Stimulated activated naive B cell treated with anti-CD40 and anti-IgM and Interleukin-4, amounts not matched to agents 10 μg/mL and 1 μg/mL and 100 μg/mL, for 72 hours (primary cell): ENCODE data around the gene CAMTA1.
"Not testable (repeated sequence)": the region's sequence is repeated elsewhere in the genome, so short reads cannot be mapped to it uniquely, and the experiment has no call there.

ENCODE experiments used
- ATAC-seq, 2 donors: fragments of 150-1000 bp; cut with Tn5 transposase; replicated peaks; 2 replicates each; pipeline ENCODE4 v1.10.0; 2021; ENCODE audit warnings: moderate library complexity in 1 of 2
- DNase-seq: peaks from one replicate; pipeline ENCODE4 v3.0.0; 2021
- H3K27ac Mint-ChIP-seq: one replicate; pipeline ENCODE4 v1.8.0; 2022; ENCODE audit warnings: mild to moderate bottlenecking, mixed read lengths
- H3K27me3 Mint-ChIP-seq, 2 donors: one replicate each; pipeline ENCODE4 v1.8.0; 2022; ENCODE audit warnings: mixed read lengths in 2 of 2
- H3K36me3 Mint-ChIP-seq, 2 donors: one replicate each; pipeline ENCODE4 v1.8.0; 2022; ENCODE audit warnings: mixed read lengths in 2 of 2, mild to moderate bottlenecking in 1 of 2
- H3K4me1 Mint-ChIP-seq, 2 donors: one replicate each; pipeline ENCODE4 v1.8.0; 2022; ENCODE audit warnings: mixed read lengths in 2 of 2, mild to moderate bottlenecking in 1 of 2
- H3K4me3 Mint-ChIP-seq, 2 donors: one replicate each; pipeline ENCODE4 v1.8.0; 2022; ENCODE audit warnings: mild to moderate bottlenecking in 2 of 2, mixed read lengths in 2 of 2, moderate library complexity in 1 of 2
- H3K9me3 Mint-ChIP-seq, 2 donors: one replicate each; pipeline ENCODE4 v1.8.0; 2022; ENCODE audit warnings: mixed read lengths in 2 of 2, mild to moderate bottlenecking in 1 of 2

The CAMTA1 gene

DNA sequence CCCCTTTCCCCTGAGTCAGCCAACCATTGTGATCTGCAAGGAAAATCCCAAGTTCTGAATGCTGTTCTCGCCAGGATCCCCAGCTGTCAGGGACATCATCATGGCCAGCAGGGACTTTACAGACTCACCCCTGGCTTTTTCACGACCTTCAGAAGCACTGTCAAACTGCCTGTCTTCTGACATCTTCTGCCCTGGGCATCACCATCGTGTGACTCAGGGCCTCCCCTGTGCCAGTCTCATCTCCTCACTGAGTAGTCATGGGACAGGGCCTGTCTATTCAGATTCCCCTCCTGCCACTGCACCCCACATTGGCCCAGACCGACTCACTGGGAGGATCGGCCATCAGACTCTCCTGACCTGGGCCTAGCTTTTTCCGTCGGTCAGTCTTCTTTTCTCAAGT, 913.4 kb downstream of the CAMTA1 start:
- ATAC-seq (peak in 1 of 2 donors; percentile 12), DNase-seq (no peak)
- Mint-ChIP-seq H3K36me3 (peaks cover 4% of the 10 kb centered on the region in 2 donors), H3K9me3 (peaks cover 4 to 5% of the 10 kb centered on the region in 2 donors), H3K4me3 (no peak overlapping the region), H3K4me1 (peaks cover 0 to 4% of the 10 kb centered on the region in 2 donors), H3K27ac (no peak overlapping the region), H3K27me3 (peaks cover 30 to 32% of the 10 kb centered on the region in 2 donors)

DNA sequence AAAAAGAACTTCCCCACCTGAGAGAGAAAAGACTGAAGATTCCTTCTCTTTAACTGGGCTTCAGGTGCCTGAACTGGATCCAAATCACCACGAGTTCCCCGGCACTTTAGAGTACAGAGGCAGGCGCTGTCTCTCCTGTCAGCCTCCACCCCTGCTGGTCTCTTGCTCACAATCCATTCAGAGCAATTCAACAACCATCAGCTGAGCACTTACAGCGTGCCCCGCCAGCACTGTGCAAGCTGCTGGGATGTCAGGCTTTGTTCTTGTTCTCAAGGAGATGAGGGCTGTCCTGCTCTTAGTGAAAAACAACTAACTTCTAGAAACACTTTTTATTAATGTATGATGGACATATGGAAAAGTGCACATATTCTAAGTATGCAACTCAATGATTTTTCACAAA, 917.1 kb downstream of the CAMTA1 start:
- Mint-ChIP-seq H3K27ac (no peak overlapping the region), H3K36me3 (no peaks in the 10 kb centered on the region), H3K4me3 (no peak overlapping the region), H3K4me1 (peaks cover 11% of the 10 kb centered on the region in 2 donors), H3K27me3 (peaks cover 34 to 40% of the 10 kb centered on the region in 2 donors), H3K9me3 (no peaks in the 10 kb centered on the region)
- DNase-seq (no peak), ATAC-seq (no peak)

- Mint-ChIP-seq H3K4me1 (peaks cover 11% of the 10 kb centered on the region in 2 donors), H3K27me3 (peaks cover 29 to 40% of the 10 kb centered on the region in 2 donors), H3K27ac (no peak overlapping the region), H3K36me3 (no peaks in the 10 kb centered on the region), H3K9me3 (no peaks in the 10 kb centered on the region), H3K4me3 (peak overlapping the region; percentile 73 to 78)
- DNase-seq (no peak), ATAC-seq (peak; percentile 6 to 18)
These were observed 918.3 kb downstream of the CAMTA1 start for GRCh38 chr1:7703321-7704213.

DNA sequence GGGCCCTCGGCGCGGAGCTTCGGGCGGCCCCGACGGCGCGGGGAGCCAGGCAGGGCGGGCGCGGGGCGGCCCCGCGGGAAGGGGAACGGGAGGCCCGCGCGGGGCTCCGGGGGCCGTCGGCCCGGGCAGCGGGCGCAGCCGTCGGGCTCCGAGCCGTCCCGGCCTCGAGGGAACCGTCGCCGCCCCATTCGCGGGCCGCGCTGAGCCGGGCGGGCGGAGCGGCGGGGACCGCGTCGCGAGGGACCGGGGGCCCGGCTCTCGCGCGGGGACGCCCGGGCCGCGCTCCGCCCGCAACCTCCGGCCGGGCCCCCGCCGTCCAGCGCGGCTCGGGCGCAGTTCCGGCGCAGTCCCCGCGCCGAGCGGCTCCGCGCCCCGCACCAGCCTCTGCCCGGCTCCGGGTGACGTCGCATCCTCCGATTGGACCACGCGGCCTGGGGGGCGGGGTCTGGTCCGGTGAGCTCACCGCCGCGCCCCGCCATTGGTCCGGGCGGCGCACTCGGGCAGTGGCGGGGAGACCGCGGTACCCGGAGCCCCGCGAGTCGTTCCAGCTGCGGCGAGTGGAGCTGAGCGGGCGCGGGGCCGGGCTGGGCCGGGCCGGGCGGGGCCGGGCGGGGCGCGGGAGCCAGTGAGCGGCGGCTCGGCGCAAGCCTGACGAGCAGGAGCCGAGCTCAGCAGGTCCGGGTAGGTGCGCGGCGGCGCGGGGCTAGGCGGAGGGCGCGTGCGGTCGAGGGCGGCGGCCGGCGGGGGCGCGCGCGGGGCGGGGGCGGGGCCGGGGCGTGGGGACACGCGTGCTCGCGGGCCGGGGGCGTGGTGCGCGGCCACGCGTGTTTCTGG, 919.2 kb downstream of the CAMTA1 start:
- Mint-ChIP-seq H3K27me3 (peaks cover 29 to 40% of the 10 kb centered on the region in 2 donors), H3K9me3 (no peaks in the 10 kb centered on the region), H3K4me3 (peak overlapping the region; percentile 87 to 88), H3K27ac (peak overlapping the region; percentile 69), H3K4me1 (peaks cover 11% of the 10 kb centered on the region in 2 donors), H3K36me3 (no peaks in the 10 kb centered on the region)
- ATAC-seq: peak; percentile 98
- peak; percentile 89 for DNase-seq

DNA sequence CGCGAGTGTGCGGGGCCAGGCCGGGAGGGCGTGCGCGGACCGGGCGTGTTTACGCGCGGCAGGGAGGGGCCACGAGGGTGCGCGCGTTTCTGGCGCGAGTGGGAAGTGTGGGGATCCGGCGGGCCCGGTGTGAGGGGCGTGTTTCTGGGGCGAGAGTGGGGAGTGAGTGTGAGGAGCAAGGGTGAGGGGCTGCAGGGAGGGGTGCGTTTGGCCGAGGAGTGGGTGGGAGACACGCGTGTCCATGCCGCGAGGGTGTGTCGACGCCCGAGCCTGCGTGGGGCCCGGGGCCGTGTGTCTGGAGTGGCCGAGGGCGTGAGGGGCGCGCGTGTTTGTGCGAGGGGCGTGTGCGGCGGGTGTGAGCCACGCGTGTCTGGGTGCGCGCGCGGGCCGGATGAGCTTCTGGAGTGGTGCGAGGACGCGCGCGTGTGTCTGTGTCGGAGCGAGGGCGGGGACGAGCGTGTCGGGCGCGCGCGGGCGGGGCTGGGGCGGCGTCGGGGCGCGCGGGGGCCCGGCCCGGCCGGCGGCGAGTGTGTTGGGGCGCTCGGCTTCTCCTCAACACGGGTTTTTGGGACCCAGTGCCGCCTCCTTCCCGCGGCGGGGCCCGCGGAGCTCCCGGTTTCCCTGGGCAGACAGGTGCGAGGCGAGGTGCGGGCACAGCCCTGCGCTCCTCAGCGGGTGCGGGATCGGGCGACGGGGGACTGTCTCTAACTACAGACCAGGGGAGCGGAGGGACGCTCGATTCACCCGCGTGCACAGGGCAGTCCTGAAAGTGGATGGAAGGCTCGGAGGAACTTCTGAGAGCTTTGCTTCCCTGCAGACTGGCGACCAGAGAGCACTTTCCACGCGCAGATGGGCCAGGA, 920.0 kb downstream of the CAMTA1 start:
- peaks cover 11% of the 10 kb centered on the region in 2 donors for H3K4me1 Mint-ChIP-seq
- no peaks in the 10 kb centered on the region for H3K9me3 Mint-ChIP-seq
- no peaks in the 10 kb centered on the region for H3K36me3 Mint-ChIP-seq
- DNase-seq: peak; percentile 6
- ATAC-seq: no peak
- peaks cover 29 to 40% of the 10 kb centered on the region in 2 donors for H3K27me3 Mint-ChIP-seq
- H3K27ac Mint-ChIP-seq: peak overlapping the region; percentile 90
- peak overlapping the region; percentile 87 to 88 for H3K4me3 Mint-ChIP-seq

DNA sequence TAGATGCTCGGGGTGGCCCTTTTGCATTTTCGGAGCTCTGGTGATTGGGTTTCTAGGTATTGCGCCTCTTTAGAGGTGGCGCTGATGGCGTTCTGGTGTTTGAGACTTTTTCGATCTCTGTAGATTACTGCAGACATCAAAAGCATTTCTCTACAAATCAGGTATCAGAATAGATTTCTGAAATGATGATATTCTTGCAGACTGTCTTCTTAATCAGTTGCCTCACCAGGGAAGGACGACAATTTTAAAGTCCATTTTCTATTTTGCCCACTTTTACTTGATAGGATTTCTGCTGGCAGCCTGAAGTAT, 920.6 kb downstream of the CAMTA1 start:
- Mint-ChIP-seq H3K4me1 (peaks cover 11% of the 10 kb centered on the region in 2 donors), H3K4me3 (peak overlapping the region; percentile 74 to 88), H3K9me3 (no peaks in the 10 kb centered on the region), H3K27ac (peak overlapping the region; percentile 37), H3K36me3 (no peaks in the 10 kb centered on the region), H3K27me3 (peaks cover 29 to 40% of the 10 kb centered on the region in 2 donors)
- ATAC-seq (no peak), DNase-seq (no peak)

GRCh38 chr1:7707527-7707926, 922.3 kb downstream of the CAMTA1 start:
- ATAC-seq (no peak), DNase-seq (no peak)
- H3K4me3 Mint-ChIP-seq: no peak overlapping the region
- peaks cover 11% of the 10 kb centered on the region in 2 donors for H3K4me1 Mint-ChIP-seq
- H3K27me3 Mint-ChIP-seq: peaks cover 20 to 33% of the 10 kb centered on the region in 2 donors
- no peaks in the 10 kb centered on the region for H3K9me3 Mint-ChIP-seq
- peaks cover 0 to 1% of the 10 kb centered on the region in 2 donors for H3K36me3 Mint-ChIP-seq
- no peak overlapping the region for H3K27ac Mint-ChIP-seq

- H3K27ac Mint-ChIP-seq, DNase-seq, H3K36me3 Mint-ChIP-seq, H3K9me3 Mint-ChIP-seq, H3K4me3 Mint-ChIP-seq, ATAC-seq: not testable (repeated sequence)
- peaks cover 7 to 11% of the 10 kb centered on the region in 2 donors for H3K4me1 Mint-ChIP-seq
- peaks cover 15 to 30% of the 10 kb centered on the region in 2 donors for H3K27me3 Mint-ChIP-seq
These were observed 922.8 kb downstream of the CAMTA1 start for GRCh38 chr1:7708065-7708464.

GRCh38 chr1:7710859-7711258, 925.6 kb downstream of the CAMTA1 start:
- Mint-ChIP-seq H3K36me3 (peaks cover 0 to 4% of the 10 kb centered on the region in 2 donors), H3K27me3 (peaks cover 4 to 14% of the 10 kb centered on the region in 2 donors), H3K4me3 (no peak overlapping the region), H3K9me3 (no peaks in the 10 kb centered on the region), H3K4me1 (peaks cover under 1 to 1% of the 10 kb centered on the region in 2 donors), H3K27ac (no peak overlapping the region)
- no peak for ATAC-seq
- no peak for DNase-seq

DNA sequence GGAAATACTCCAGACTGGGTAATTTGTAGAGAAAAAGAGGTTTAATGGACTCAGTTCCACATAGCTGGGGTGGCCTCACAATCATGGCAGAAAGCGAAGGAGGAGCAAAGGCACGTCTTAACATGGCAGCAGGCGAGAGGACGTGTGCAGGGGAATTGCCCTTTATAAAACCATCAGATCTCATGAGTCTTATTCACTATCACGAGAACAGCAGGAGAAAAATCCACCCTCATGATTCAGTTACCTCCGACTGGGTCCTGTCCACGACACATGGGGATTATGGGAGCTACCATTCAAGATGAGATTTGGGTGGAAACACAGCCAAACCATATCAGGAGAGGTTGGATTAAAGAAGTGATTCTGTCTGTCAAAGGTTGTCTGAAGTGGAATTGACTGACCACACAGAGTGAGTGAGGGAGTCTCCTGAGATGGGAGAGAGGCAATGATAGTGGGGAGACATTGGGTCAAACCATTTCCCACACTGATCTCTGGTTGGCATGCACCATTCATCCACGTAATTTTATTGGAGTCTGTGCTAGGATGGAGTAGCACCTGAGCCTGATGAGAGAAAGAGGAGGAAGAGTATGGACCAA, 927.6 kb downstream of the CAMTA1 start:
- DNase-seq: no peak
- no peak overlapping the region for H3K4me3 Mint-ChIP-seq
- H3K9me3 Mint-ChIP-seq: no peaks in the 10 kb centered on the region
- no peak overlapping the region for H3K27ac Mint-ChIP-seq
- peaks cover 0 to 4% of the 10 kb centered on the region in 2 donors for H3K36me3 Mint-ChIP-seq
- H3K4me1 Mint-ChIP-seq: no peaks in the 10 kb centered on the region
- H3K27me3 Mint-ChIP-seq: peaks cover 5% of the 10 kb centered on the region in 2 donors
- no peak for ATAC-seq

DNA sequence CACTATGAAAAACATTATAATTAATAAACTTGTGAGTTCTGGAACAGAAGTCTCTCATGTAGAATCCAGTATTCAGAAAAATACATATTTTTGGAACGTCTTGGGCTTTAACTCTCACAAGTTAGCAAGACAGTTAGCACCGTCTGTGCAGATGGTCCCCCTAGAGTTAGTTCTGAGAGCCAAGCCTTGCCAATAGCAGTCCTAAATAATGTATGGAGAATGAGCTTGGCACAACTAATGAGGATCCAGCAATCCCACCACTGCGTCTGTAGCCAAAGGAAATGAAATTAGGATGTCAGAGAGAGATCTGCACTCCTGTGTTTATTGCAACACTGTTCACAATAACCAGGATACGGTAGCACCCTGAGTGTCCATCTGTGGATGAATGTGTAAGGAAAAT, 931.3 kb downstream of the CAMTA1 start:
- ATAC-seq (no peak), DNase-seq (no peak)
- peaks cover 0 to 4% of the 10 kb centered on the region in 2 donors for H3K36me3 Mint-ChIP-seq
- no peak overlapping the region for H3K4me3 Mint-ChIP-seq
- H3K4me1 Mint-ChIP-seq: no peaks in the 10 kb centered on the region
- H3K9me3 Mint-ChIP-seq: no peaks in the 10 kb centered on the region
- peaks cover 9 to 19% of the 10 kb centered on the region in 2 donors for H3K27me3 Mint-ChIP-seq
- H3K27ac Mint-ChIP-seq: no peak overlapping the region

- Mint-ChIP-seq H3K9me3 (no peaks in the 10 kb centered on the region), H3K27ac (no peak overlapping the region), H3K36me3 (no peaks in the 10 kb centered on the region), H3K4me3 (no peak overlapping the region), H3K4me1 (no peaks in the 10 kb centered on the region), H3K27me3 (peaks cover 9 to 16% of the 10 kb centered on the region in 2 donors)
- ATAC-seq (no peak), DNase-seq (no peak)
These were observed 932.6 kb downstream of the CAMTA1 start for GRCh38 chr1:7717748-7718368.

DNA sequence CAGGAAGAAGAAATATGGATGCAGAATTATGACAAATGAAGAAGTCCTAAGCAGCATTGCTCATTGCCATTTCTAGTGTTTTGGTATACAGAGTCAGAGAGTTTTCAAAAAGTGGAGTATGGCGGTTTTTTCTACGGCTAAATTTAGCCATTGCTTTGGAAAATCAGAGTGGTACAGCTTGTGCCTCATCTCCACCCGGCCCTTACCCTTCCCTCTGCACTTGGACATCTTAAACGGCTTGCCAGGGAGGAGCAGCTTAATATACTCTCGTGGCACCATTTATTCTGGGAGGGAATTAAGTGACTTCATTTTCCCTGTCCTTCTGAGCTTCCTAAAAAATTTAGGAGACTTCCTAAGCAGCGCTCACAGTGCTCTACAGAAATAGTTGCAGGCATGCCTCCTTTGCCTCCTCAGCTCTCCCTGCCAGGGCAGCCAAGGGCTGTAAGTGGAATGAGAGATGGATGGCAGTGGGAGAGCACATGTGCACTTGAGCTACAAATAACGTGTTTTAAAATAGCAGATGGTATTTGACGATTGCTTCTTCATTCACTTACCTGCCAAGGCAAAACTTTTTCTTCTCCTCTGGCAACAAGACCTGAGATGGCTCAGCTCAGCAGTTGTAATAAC, 934.3 kb downstream of the CAMTA1 start:
- Mint-ChIP-seq H3K9me3 (no peaks in the 10 kb centered on the region), H3K36me3 (no peaks in the 10 kb centered on the region), H3K27ac (no peak overlapping the region), H3K4me3 (no peak overlapping the region), H3K27me3 (peaks cover 9 to 16% of the 10 kb centered on the region in 2 donors), H3K4me1 (no peaks in the 10 kb centered on the region)
- ATAC-seq: no peak
- DNase-seq: no peak
